HS-27A (cell line): ENCODE results near the gene NECTIN2.
A peak's percentile ranks its signal among the peaks of the same experiment; 100 is the strongest.

ENCODE experiments used
- DNase-seq: peaks from one replicate; pipeline ENCODE4 v3.0.0-alpha.2; 2012; ENCODE audit warnings: low read depth, missing footprints

NECTIN2 gene

GRCh38 chr19:44845612-44846454, at the start of gene NECTIN2:
NECTIN2 (plus strand) TSS chr19:44846297; CDS start chr19:44846526, 229 bp downstream.
- DNase-seq = peak; percentile 98

- DNase-seq = no peak
Measured at GRCh38 chr19:44796701-44797115, 49.4 kb upstream of the NECTIN2 start.

GRCh38 chr19:44799627-44800346, 46.3 kb upstream of the NECTIN2 start:
- DNase-seq = no peak

- DNase-seq = peak; percentile 70
Measured at GRCh38 chr19:44800461-44800860, 45.6 kb upstream of the NECTIN2 start.

GRCh38 chr19:44803442-44804428, 42.4 kb upstream of the NECTIN2 start:
- DNase-seq = no peak

- no peak for DNase-seq
Measured at GRCh38 chr19:44806291-44806690, 39.8 kb upstream of the NECTIN2 start.

- no peak for DNase-seq
Measured at GRCh38 chr19:44807162-44807561, 38.9 kb upstream of the NECTIN2 start.

- DNase-seq = peak; percentile 56
Measured at GRCh38 chr19:44807652-44808462, 38.2 kb upstream of the NECTIN2 start.

GRCh38 chr19:44808463-44809371, 37.4 kb upstream of the NECTIN2 start, which contains the start of gene BCAM:
BCAM (plus strand) TSS chr19:44809103; CDS start chr19:44809125, 22 bp downstream.
- peak; percentile 20 for DNase-seq

- no peak for DNase-seq
Measured at GRCh38 chr19:44809577-44810233, 36.4 kb upstream of the NECTIN2 start.

GRCh38 chr19:44810234-44811121, 35.6 kb upstream of the NECTIN2 start:
- DNase-seq = no peak

GRCh38 chr19:44811122-44811419, 35.0 kb upstream of the NECTIN2 start:
- DNase-seq = no peak

GRCh38 chr19:44812142-44812718, 33.9 kb upstream of the NECTIN2 start:
- DNase-seq = no peak

GRCh38 chr19:44813070-44813840, 32.8 kb upstream of the NECTIN2 start:
- no peak for DNase-seq

GRCh38 chr19:44813841-44814470, 32.1 kb upstream of the NECTIN2 start:
- DNase-seq = no peak

GRCh38 chr19:44814517-44814916, 31.6 kb upstream of the NECTIN2 start:
- no peak for DNase-seq

GRCh38 chr19:44816301-44816700, 29.8 kb upstream of the NECTIN2 start:
- DNase-seq = no peak
